Nephron (organoid): ENCODE results near the gene PODN.

Experiments used
- H3K27ac Mint-ChIP-seq, 3 experiments: 2 replicates each; pipeline ENCODE4 v1.8.0; 2020; ENCODE audit warnings: mixed read lengths in 3 of 3, mild to moderate bottlenecking in 2 of 3, moderate library complexity in 1 of 3
- H3K27me3 Mint-ChIP-seq: 2 replicates; pipeline ENCODE4 v1.8.0; 2021; ENCODE audit warnings: low read depth, mild to moderate bottlenecking, moderate library complexity, mixed read lengths
- H3K36me3 Mint-ChIP-seq: 2 replicates; pipeline ENCODE4 v1.8.0; 2020; ENCODE audit warnings: low read depth, mixed read lengths
- H3K4me1 Mint-ChIP-seq: 2 replicates; pipeline ENCODE4 v1.8.0; 2020; ENCODE audit warnings: mixed read lengths
- H3K4me3 Mint-ChIP-seq, 3 experiments: 2 replicates each; pipeline ENCODE4 v1.8.0; 2020; ENCODE audit warnings: mild to moderate bottlenecking in 3 of 3, mixed read lengths in 3 of 3, moderate library complexity in 2 of 3
- H3K9me3 Mint-ChIP-seq: 2 replicates; pipeline ENCODE4 v1.8.0; 2020; ENCODE audit warnings: mixed read lengths
- CTCF ChIP-seq, 3 experiments: fragments of 200-600 bp; sonication (generic); IDR thresholded peaks; one replicate each; pipeline ENCODE4 v1.5.0; 2021; ENCODE audit warnings: antibody characterized with exemption in 3 of 3; ENCODE audit not compliant: unreplicated experiment in 3 of 3

Gene PODN

GRCh38 chr1:53125122-53125521 is 63.1 kb downstream of the PODN start:
- Mint-ChIP-seq H3K27me3 (peaks cover 20% of the 10 kb centered on the region), H3K9me3 (no peaks in the 10 kb centered on the region), H3K4me3 (no peak overlapping the region), H3K36me3 (no peaks in the 10 kb centered on the region), H3K4me1 (peaks cover 68% of the 10 kb centered on the region), H3K27ac (peak overlapping the region in 2 of 3 experiments; percentile 95)
- no peak for TF ChIP-seq CTCF (IDR thresholded peaks at IDR 0.05; ENCODE audit: unreplicated experiment in 3 of 3)

- H3K27ac Mint-ChIP-seq, result peak overlapping the region in 2 of 3 experiments; percentile 31 to 95
- no peaks in the 10 kb centered on the region for H3K9me3 Mint-ChIP-seq
Measured at GRCh38 chr1:53125623-53126360, 63.8 kb downstream of the PODN start.

GRCh38 chr1:53126495-53126894 is 64.5 kb downstream of the PODN start:
- peaks cover 20% of the 10 kb centered on the region for H3K27me3 Mint-ChIP-seq
- TF ChIP-seq CTCF (IDR thresholded peaks at IDR 0.05; ENCODE audit: unreplicated experiment in 3 of 3), result no peak
- no peaks in the 10 kb centered on the region for H3K36me3 Mint-ChIP-seq
- H3K9me3 Mint-ChIP-seq, result no peaks in the 10 kb centered on the region
- peak overlapping the region in 1 of 3 experiments; percentile 15 for H3K27ac Mint-ChIP-seq
- H3K4me3 Mint-ChIP-seq, result no peak overlapping the region
- H3K4me1 Mint-ChIP-seq, result peaks cover 55% of the 10 kb centered on the region

More at GRCh38 chr1:53125623-53126360, 63.8 kb downstream of the PODN start:
- Mint-ChIP-seq H3K36me3 (no peaks in the 10 kb centered on the region), H3K4me1 (peaks cover 62% of the 10 kb centered on the region), H3K4me3 (no peak overlapping the region), H3K27me3 (peaks cover 20% of the 10 kb centered on the region)
- no peak for TF ChIP-seq CTCF (IDR thresholded peaks at IDR 0.05; ENCODE audit: unreplicated experiment in 3 of 3)

- no peaks in the 10 kb centered on the region for H3K36me3 Mint-ChIP-seq
- TF ChIP-seq CTCF (IDR thresholded peaks at IDR 0.05; ENCODE audit: unreplicated experiment in 3 of 3), result no peak
- H3K9me3 Mint-ChIP-seq, result no peaks in the 10 kb centered on the region
- peaks cover 20% of the 10 kb centered on the region for H3K27me3 Mint-ChIP-seq
- peaks cover 44% of the 10 kb centered on the region for H3K4me1 Mint-ChIP-seq
- H3K27ac Mint-ChIP-seq, result no peak overlapping the region
- H3K4me3 Mint-ChIP-seq, result no peak overlapping the region
Measured at GRCh38 chr1:53127546-53127945, 65.5 kb downstream of the PODN start.

GRCh38 chr1:53128401-53128800 is 66.4 kb downstream of the PODN start:
- H3K9me3 Mint-ChIP-seq, result no peaks in the 10 kb centered on the region
- H3K4me3 Mint-ChIP-seq, result no peak overlapping the region

More at GRCh38 chr1:53128401-53128800, 66.4 kb downstream of the PODN start:
- peaks cover 20% of the 10 kb centered on the region for H3K27me3 Mint-ChIP-seq
- no peaks in the 10 kb centered on the region for H3K36me3 Mint-ChIP-seq
- H3K27ac Mint-ChIP-seq, result no peak overlapping the region
- peaks cover 41% of the 10 kb centered on the region for H3K4me1 Mint-ChIP-seq
- no peak for TF ChIP-seq CTCF (IDR thresholded peaks at IDR 0.05; ENCODE audit: unreplicated experiment in 3 of 3)
